ENCODE data around the gene LRRN2. TPM values are rescaled to one million over a fixed set of nuclear protein-coding genes. Genes with fewer than 3 reads are reported as not detected.

LRRN2 gene
- total and polyA plus RNA-seq, 2 experiments from 2014 or later, result 0.74 to 2.6 TPM

- Histone ChIP-seq H3K4me1 (ENCODE audit: insufficient read depth) (peaks cover 85% of the 10 kb centered on the region), H2AFZ (no peak overlapping the region), H3K9me2 (ENCODE audit: insufficient read depth) (no peaks in the 10 kb centered on the region), H3K27me3 (ENCODE audit: insufficient read depth) (0 out of 2 replicates have a peak, but pooled peaks cover 5% of the 10 kb centered on the region), H3F3A (replicated peaks; ENCODE audit: low read depth) (peaks cover 7% of the 10 kb centered on the region; the same call in 1 of the 2 replicates), H3K4me2 (peak overlapping the region; percentile 70), H3K79me2 (replicated peaks; ENCODE audit: insufficient read depth) (no peaks in the 10 kb centered on the region), H4K20me1 (replicated peaks; ENCODE audit: insufficient read depth) (no peaks in the 10 kb centered on the region), H3K4me3 (peak overlapping the region; percentile 37), H3K27ac (ENCODE audit: low read depth) (peak overlapping the region; percentile 29; the same call in 1 of the 2 replicates), H3K36me3 (ENCODE audit: insufficient read depth) (no peaks in the 10 kb centered on the region)
- peak; percentile 68 for DNase-seq (ENCODE audit: low spot score)
- Mint-ChIP-seq H3K27me3 (ENCODE audit: insufficient read depth, low read depth, poor library complexity) (peaks cover 23% of the 10 kb centered on the region), H3K4me1 (peaks cover 78% of the 10 kb centered on the region), H3K9me3 (peaks cover 2% of the 10 kb centered on the region; the same call in 1 of the 3 replicates), H3K27ac (no peak overlapping the region), H3K4me3 (no peak overlapping the region; the same call in 2 of the 3 replicates), H3K36me3 (ENCODE audit: low read depth) (no peaks in the 10 kb centered on the region)
- TF ChIP-seq NANOG (IDR thresholded peaks at IDR 0.05; ENCODE audit: borderline replicate concordance) (no peak), CREB1 (CRISPR knock-in tag; IDR thresholded peaks at IDR 0.05; ENCODE audit: low read depth) (no peak), JUNB (IDR thresholded peaks at IDR 0.05; ENCODE audit: unreplicated experiment) (no peak), EZH2phosphoT487 (IDR thresholded peaks at IDR 0.05; ENCODE audit: unreplicated experiment) (no peak), ZNF331 (CRISPR knock-in tag; IDR thresholded peaks at IDR 0.05; ENCODE audit: low read depth) (no peak), EZH2 (IDR thresholded peaks at IDR 0.05; ENCODE audit: low read depth, unreplicated experiment) (no peak), POLR2AphosphoS5 (IDR thresholded peaks at IDR 0.05; ENCODE audit: low read depth) (no peak), STAT1 (IDR thresholded peaks at IDR 0.05; ENCODE audit: unreplicated experiment) (no peak), ZNF114 (CRISPR knock-in tag; IDR thresholded peaks at IDR 0.05) (no peak), REST (IDR thresholded peaks at IDR 0.05; ENCODE audit: unreplicated experiment) (no peak)
- TF ChIP-seq, protein P1, sequence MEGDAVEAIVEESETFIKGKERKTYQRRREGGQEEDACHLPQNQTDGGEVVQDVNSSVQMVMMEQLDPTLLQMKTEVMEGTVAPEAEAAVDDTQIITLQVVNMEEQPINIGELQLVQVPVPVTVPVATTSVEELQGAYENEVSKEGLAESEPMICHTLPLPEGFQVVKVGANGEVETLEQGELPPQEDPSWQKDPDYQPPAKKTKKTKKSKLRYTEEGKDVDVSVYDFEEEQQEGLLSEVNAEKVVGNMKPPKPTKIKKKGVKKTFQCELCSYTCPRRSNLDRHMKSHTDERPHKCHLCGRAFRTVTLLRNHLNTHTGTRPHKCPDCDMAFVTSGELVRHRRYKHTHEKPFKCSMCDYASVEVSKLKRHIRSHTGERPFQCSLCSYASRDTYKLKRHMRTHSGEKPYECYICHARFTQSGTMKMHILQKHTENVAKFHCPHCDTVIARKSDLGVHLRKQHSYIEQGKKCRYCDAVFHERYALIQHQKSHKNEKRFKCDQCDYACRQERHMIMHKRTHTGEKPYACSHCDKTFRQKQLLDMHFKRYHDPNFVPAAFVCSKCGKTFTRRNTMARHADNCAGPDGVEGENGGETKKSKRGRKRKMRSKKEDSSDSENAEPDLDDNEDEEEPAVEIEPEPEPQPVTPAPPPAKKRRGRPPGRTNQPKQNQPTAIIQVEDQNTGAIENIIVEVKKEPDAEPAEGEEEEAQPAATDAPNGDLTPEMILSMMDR (conservative IDR thresholded peaks at IDR 0.05; ENCODE audit: low read depth in 2 of 2), result no peak
- TF ChIP-seq, protein P2, sequence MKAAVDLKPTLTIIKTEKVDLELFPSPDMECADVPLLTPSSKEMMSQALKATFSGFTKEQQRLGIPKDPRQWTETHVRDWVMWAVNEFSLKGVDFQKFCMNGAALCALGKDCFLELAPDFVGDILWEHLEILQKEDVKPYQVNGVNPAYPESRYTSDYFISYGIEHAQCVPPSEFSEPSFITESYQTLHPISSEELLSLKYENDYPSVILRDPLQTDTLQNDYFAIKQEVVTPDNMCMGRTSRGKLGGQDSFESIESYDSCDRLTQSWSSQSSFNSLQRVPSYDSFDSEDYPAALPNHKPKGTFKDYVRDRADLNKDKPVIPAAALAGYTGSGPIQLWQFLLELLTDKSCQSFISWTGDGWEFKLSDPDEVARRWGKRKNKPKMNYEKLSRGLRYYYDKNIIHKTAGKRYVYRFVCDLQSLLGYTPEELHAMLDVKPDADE (IDR thresholded peaks at IDR 0.05), result no peak
- TF ChIP-seq, protein P3, sequence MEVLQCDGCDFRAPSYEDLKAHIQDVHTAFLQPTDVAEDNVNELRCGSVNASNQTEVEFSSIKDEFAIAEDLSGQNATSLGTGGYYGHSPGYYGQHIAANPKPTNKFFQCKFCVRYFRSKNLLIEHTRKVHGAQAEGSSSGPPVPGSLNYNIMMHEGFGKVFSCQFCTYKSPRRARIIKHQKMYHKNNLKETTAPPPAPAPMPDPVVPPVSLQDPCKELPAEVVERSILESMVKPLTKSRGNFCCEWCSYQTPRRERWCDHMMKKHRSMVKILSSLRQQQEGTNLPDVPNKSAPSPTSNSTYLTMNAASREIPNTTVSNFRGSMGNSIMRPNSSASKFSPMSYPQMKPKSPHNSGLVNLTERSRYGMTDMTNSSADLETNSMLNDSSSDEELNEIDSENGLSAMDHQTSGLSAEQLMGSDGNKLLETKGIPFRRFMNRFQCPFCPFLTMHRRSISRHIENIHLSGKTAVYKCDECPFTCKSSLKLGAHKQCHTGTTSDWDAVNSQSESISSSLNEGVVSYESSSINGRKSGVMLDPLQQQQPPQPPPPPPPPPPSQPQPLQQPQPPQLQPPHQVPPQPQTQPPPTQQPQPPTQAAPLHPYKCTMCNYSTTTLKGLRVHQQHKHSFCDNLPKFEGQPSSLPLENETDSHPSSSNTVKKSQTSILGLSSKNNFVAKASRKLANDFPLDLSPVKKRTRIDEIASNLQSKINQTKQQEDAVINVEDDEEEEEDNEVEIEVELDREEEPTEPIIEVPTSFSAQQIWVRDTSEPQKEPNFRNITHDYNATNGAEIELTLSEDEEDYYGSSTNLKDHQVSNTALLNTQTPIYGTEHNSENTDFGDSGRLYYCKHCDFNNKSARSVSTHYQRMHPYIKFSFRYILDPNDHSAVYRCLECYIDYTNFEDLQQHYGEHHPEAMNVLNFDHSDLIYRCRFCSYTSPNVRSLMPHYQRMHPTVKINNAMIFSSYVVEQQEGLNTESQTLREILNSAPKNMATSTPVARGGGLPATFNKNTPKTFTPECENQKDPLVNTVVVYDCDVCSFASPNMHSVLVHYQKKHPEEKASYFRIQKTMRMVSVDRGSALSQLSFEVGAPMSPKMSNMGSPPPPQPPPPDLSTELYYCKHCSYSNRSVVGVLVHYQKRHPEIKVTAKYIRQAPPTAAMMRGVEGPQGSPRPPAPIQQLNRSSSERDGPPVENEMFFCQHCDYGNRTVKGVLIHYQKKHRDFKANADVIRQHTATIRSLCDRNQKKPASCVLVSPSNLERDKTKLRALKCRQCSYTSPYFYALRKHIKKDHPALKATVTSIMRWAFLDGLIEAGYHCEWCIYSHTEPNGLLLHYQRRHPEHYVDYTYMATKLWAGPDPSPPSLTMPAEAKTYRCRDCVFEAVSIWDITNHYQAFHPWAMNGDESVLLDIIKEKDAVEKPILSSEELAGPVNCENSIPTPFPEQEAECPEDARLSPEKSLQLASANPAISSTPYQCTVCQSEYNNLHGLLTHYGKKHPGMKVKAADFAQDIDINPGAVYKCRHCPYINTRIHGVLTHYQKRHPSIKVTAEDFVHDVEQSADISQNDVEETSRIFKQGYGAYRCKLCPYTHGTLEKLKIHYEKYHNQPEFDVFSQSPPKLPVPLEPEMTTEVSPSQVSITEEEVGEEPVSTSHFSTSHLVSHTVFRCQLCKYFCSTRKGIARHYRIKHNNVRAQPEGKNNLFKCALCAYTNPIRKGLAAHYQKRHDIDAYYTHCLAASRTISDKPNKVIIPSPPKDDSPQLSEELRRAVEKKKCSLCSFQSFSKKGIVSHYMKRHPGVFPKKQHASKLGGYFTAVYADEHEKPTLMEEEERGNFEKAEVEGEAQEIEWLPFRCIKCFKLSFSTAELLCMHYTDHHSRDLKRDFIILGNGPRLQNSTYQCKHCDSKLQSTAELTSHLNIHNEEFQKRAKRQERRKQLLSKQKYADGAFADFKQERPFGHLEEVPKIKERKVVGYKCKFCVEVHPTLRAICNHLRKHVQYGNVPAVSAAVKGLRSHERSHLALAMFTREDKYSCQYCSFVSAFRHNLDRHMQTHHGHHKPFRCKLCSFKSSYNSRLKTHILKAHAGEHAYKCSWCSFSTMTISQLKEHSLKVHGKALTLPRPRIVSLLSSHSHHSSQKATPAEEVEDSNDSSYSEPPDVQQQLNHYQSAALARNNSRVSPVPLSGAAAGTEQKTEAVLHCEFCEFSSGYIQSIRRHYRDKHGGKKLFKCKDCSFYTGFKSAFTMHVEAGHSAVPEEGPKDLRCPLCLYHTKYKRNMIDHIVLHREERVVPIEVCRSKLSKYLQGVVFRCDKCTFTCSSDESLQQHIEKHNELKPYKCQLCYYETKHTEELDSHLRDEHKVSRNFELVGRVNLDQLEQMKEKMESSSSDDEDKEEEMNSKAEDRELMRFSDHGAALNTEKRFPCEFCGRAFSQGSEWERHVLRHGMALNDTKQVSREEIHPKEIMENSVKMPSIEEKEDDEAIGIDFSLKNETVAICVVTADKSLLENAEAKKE (CRISPR knock-in tag; IDR thresholded peaks at IDR 0.05), result no peak
- peak; percentile 48 for ATAC-seq
Observed at GRCh38 chr1:204574016-204574864, 111.3 kb downstream of the LRRN2 start.

Data from GM23338 (cell line).